Measurements from ENCODE around the gene ORAI3.

Gene ORAI3

GRCh38 chr16:30972872-30973271 lies 24.0 kb downstream of the ORAI3 start:
- DNase-seq = no peak

GRCh38 chr16:30974348-30974747 lies 25.5 kb downstream of the ORAI3 start:
- DNase-seq = no peak

GRCh38 chr16:30976486-30976885 lies 27.6 kb downstream of the ORAI3 start:
- DNase-seq = no peak

GRCh38 chr16:30977502-30977901 lies 28.6 kb downstream of the ORAI3 start:
- no peak for DNase-seq

DNA sequence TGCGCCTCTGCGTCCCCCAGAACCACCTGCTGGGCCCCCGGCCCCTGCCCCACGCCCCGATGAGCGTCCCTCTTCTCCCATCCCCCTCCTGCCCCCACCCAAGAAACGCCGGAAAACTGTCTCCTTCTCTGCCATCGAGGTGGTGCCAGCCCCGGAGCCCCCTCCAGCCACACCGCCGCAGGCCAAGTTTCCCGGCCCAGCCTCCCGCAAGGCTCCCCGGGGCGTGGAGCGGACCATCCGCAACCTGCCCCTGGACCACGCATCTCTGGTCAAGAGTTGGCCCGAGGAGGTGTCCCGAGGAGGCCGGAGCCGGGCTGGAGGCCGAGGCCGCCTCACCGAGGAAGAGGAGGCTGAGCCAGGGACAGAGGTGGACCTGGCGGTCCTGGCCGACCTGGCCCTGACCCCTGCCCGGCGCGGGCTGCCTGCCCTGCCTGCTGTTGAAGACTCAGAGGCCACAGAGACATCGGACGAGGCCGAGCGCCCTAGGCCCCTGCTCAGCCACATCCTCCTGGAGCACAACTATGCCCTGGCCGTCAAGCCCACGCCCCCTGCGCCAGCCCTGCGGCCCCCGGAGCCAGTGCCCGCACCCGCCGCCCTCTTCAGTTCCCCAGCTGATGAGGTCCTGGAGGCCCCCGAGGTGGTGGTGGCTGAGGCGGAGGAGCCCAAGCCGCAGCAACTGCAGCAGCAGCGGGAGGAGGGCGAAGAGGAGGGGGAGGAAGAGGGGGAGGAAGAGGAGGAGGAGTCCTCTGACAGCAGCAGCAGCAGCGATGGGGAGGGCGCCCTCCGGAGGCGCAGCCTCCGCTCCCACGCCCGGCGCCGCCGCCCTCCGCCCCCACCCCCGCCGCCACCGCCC lies 30.5 kb downstream of the ORAI3 start:
- no peak for DNase-seq

DNA sequence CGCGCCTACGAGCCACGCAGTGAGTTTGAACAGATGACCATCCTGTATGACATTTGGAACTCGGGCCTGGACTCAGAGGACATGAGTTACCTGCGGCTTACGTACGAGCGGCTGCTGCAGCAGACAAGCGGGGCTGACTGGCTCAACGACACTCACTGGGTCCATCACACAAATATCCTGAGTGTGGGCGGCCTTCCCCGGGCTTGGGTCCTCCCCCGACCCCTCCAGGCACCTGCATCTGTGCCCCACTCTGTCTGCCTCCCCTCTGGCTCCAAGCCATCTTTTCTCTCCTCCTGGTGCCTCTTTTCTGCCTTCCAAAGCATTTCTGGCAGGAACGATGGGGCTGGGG lies 31.1 kb downstream of the ORAI3 start:
- no peak for DNase-seq

DNA sequence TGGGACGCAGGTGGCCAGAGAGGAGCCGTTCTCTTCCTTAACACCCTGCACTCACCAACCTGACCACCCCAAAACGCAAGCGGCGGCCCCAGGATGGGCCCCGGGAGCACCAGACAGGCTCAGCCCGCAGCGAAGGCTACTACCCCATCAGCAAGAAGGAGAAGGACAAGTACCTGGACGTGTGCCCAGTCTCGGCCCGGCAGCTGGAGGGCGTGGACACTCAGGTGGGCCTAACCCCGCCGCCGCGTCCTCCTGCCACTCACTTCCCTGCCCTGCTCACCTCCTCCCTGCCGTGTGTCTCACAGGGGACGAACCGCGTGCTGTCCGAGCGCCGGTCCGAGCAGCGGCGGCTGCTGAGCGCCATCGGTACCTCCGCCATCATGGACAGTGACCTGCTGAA lies 31.6 kb downstream of the ORAI3 start:
- no peak for DNase-seq

DNA sequence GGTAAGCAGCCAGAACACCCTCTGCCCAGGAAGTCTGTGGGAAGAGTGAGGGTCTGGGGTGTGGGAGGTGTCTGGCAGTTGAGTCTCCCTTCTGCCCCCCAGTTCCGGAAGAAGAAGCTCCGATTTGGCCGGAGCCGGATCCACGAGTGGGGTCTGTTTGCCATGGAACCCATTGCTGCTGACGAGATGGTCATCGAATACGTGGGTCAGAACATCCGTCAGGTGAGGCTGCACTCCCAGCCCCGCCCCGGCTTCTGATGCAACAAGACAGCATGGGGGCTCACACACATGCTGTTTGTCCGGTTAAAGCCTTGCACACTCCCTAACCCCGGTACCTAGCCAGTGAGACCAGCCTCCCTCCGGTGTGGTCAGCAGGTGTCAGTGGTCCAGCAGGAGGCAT lies 32.1 kb downstream of the ORAI3 start:
- DNase-seq = no peak

DNA sequence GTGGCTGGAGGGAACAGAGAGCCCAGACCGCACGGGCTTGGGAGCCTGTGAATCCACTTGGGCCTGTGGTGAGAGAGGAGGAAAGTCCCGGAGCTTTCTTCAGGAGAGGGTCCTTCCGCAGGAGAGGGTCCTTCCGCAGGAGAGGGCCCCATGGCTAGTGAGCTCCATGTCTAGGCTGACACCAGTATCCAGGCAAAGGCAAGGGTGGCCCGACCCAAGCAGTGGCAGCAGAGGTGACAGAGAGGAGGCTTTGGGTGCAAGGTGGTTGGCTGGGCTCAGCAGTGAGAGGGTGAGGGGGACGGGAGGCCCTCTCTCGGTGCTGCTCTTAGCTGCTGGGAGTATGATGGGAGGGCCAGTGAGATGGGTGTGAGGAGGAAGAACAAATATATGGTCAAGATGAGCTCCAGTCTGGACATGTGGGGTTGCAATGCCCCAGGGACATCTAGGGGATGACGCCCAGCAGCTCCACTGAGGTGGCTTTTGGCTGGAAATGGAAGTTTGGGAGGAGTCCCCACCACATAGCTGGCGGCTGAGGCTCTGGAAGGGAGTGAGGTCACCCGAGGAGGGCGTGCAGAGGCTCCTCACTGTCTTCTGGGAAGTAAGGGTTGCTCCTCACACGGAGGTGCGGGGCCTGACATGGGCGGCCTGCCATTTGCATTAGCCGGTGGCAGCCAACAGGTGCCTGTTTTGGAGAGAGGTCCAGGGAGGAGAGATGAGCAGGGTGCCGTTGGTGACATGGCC lies 33.9 kb downstream of the ORAI3 start:
- DNase-seq = no peak

- DNase-seq = no peak
Observed at GRCh38 chr16:30983289-30983889, 34.5 kb downstream of the ORAI3 start.

GRCh38 chr16:30983898-30984610 lies 35.2 kb downstream of the ORAI3 start:
- no peak for DNase-seq

GRCh38 chr16:30984669-30985400 lies 36.0 kb downstream of the ORAI3 start, which contains the start of gene HSD3B7:
Gene HSD3B7, plus strand, starts transcription at chr16:30985207. Its CDS starts 452 bp downstream, at chr16:30985659.
- peak; percentile 54 for DNase-seq

DNA sequence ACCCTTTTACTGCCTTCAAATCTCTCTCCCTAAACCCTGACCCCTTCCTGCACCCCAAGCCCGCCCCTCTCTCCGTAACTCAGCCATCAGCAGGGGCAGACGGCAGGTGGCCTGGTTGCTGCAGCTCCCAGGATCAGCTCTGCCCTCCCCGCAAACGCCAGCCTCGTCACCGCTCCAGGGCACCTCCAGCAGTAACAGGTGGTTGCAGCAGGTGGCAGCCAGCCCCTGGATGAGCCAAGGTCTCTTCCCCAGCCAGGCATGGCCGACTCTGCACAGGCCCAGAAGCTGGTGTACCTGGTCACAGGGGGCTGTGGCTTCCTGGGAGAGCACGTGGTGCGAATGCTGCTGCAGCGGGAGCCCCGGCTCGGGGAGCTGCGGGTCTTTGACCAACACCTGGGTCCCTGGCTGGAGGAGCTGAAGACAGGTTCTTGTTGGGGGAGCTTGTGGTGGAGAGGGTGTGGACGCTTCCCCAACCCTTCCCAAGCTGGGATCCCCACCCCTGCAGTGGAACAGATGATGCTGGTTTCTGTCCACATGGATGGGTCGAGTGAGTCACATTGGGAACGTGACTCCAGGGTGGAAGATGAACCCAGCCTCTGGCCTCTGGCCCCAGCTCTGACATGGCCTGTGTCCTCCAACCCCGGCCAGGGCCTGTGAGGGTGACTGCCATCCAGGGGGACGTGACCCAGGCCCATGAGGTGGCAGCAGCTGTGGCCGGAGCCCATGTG lies 36.7 kb downstream of the ORAI3 start:
- peak; percentile 62 for DNase-seq

DNA sequence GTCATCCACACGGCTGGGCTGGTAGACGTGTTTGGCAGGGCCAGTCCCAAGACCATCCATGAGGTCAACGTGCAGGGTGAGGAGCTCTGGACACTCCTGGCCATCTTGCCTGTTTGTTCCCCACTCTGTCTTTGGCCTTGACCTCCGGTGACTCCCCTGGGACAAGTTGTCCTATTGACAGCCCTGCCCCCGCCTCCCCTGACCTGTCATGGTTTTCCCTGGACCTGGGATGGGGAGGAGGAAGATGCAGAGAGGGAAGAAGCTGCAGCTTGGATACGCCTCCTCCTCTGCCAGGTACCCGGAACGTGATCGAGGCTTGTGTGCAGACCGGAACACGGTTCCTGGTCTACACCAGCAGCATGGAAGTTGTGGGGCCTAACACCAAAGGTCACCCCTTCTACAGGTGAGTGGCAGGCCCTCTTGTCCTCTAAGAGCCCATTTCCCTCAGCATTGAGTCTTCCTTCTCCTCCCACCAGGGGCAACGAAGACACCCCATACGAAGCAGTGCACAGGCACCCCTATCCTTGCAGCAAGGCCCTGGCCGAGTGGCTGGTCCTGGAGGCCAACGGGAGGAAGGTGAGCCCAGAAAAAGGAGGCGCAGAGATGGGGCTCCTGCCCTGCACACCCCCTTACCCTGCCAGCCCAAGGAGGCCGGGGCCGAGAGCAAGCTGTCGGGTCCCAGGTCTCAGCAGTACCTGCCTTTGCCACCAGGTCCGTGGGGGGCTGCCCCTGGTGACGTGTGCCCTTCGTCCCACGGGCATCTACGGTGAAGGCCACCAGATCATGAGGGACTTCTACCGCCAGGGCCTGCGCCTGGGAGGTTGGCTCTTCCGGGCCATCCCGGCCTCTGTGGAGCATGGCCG lies 37.5 kb downstream of the ORAI3 start:
- DNase-seq = no peak

DNA sequence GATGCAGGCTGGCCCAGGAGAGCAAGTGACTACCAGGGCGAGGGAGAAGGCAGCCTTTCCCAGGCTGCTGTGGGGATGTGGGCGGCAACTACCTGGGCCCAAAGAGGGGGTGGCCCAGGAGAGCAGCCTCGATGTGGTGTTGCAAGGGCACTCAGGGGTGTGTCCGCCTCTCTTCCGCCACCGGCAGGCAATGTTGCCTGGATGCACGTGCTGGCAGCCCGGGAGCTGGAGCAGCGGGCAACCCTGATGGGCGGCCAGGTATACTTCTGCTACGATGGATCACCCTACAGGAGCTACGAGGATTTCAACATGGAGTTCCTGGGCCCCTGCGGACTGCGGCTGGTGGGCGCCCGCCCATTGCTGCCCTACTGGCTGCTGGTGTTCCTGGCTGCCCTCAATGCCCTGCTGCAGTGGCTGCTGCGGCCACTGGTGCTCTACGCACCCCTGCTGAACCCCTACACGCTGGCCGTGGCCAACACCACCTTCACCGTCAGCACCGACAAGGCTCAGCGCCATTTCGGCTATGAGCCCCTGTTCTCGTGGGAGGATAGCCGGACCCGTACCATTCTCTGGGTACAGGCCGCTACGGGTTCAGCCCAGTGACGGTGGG lies 38.8 kb downstream of the ORAI3 start:
- DNase-seq = no peak

GRCh38 chr16:30989469-30990047 lies 40.7 kb downstream of the ORAI3 start:
- DNase-seq = no peak

DNA sequence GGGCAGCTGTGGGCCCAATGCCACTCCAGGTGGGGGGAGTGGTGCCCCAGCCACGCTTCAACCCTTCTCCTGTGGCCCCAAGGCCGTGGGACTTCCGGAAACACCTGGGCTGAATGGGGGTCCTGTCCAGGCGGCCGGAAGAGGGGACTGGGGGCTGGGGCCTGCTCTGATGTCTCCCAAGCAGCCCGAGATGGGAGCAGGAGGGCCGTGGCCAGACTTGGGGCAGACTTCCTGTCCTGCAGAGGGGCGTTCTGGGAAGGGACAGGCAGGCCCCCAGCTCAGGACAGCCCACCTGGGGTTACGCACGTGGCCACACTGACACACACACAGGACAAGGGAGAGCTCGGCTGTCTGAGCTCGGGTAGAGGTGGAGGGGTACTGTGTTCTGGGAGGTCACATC lies 41.2 kb downstream of the ORAI3 start:
- DNase-seq = no peak

DNA sequence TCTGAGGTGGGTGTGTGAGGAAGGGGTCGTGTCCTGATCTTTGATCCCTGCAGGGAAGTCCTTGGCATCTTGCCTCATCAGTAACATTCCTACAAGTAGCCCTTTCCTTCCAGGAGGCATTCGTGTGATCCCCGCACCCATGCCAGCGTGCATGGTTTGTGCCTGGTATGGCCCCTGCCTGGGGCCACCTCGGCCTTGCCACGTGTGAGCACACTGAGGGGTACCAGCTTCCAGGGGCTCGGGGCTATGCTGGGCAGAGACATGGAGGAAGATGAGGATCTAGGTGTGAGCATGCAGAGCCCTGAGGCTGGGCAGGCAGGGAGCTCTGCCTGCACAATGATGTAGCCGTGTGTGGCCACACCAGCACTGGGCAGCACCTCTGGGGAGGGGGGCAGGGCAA lies 42.2 kb downstream of the ORAI3 start:
- no peak for DNase-seq

- DNase-seq = no peak
Observed at GRCh38 chr16:30992276-30992780, 43.5 kb downstream of the ORAI3 start.

Measured in NCI-H2029 (cell line).